Type B pancreatic cell (in vitro differentiated cells): ENCODE results near the gene RASL10A. TPM values are rescaled to one million over a fixed set of nuclear protein-coding genes. Genes with fewer than 3 reads are reported as not detected.

Experiments
- DNase-seq: peaks from one replicate; pipeline ENCODE4 v3.0.0; 2021; ENCODE audit warnings: mixed read lengths; ENCODE audit not compliant: unreplicated experiment; ENCODE audit errors: extremely low spot score
- H3K27ac Mint-ChIP-seq: 2 replicates; pipeline ENCODE4 v1.8.0; 2021; ENCODE audit warnings: mild to moderate bottlenecking, mixed read lengths
- H3K27me3 Mint-ChIP-seq: 2 replicates; pipeline ENCODE4 v1.8.0; 2021; ENCODE audit warnings: mixed read lengths
- H3K36me3 Mint-ChIP-seq: 2 replicates; pipeline ENCODE4 v1.8.0; 2021; ENCODE audit warnings: mixed read lengths
- H3K4me1 Mint-ChIP-seq: one replicate; pipeline ENCODE4 v1.8.0; 2021; ENCODE audit warnings: mixed read lengths; ENCODE audit not compliant: unreplicated experiment
- H3K4me3 Mint-ChIP-seq: 2 replicates; pipeline ENCODE4 v1.8.0; 2021; ENCODE audit warnings: mild to moderate bottlenecking, mixed read lengths
- H3K9me3 Mint-ChIP-seq: 2 replicates; pipeline ENCODE4 v1.8.0; 2021; ENCODE audit warnings: mixed read lengths
- CTCF ChIP-seq: fragments of 200-600 bp; sonication (generic); conservative IDR thresholded peaks from 2 replicates; pipeline ENCODE4 v1.5.0; 2021; ENCODE audit warnings: antibody characterized with exemption, mild to moderate bottlenecking
- total RNA-seq: library from RNA; stranded (reverse); gene quantifications from 2 replicates; pipeline ENCODE4 v1.2.1, GENCODE V29; 2021; ENCODE audit warnings: low replicate concordance

RASL10A gene
- total RNA-seq, 1 donor from 2014 or later: 1.5 TPM

GRCh38 chr22:29312218-29313125, 3.0 kb downstream of the RASL10A start:
- H3K9me3 Mint-ChIP-seq: no peaks in the 10 kb centered on the region
- H3K4me1 Mint-ChIP-seq: peaks cover 12% of the 10 kb centered on the region
- no peak for TF ChIP-seq CTCF
- H3K4me3 Mint-ChIP-seq: peak overlapping the region; percentile 25
- no peak for DNase-seq
- no peaks in the 10 kb centered on the region for H3K36me3 Mint-ChIP-seq
- no peak overlapping the region for H3K27ac Mint-ChIP-seq
- H3K27me3 Mint-ChIP-seq: peaks cover 41% of the 10 kb centered on the region

- H3K4me1 Mint-ChIP-seq: peaks cover 11% of the 10 kb centered on the region
- peak; percentile 68 for DNase-seq
- peaks cover 33% of the 10 kb centered on the region for H3K27me3 Mint-ChIP-seq
- no peaks in the 10 kb centered on the region for H3K36me3 Mint-ChIP-seq
- no peaks in the 10 kb centered on the region for H3K9me3 Mint-ChIP-seq
- no peak overlapping the region for H3K4me3 Mint-ChIP-seq
- no peak for TF ChIP-seq CTCF
- H3K27ac Mint-ChIP-seq: no peak overlapping the region
Measured at GRCh38 chr22:29311464-29312217, 3.9 kb downstream of the RASL10A start.

- Mint-ChIP-seq H3K27ac (no peak overlapping the region), H3K9me3 (no peaks in the 10 kb centered on the region), H3K36me3 (no peaks in the 10 kb centered on the region), H3K4me1 (peaks cover 8% of the 10 kb centered on the region), H3K27me3 (peaks cover 26% of the 10 kb centered on the region), H3K4me3 (peak overlapping the region; percentile 58)
- peak; percentile 80 for DNase-seq
- TF ChIP-seq CTCF: no peak
Measured at GRCh38 chr22:29310863-29311339, 4.6 kb downstream of the RASL10A start.

GRCh38 chr22:29310065-29310862, 5.2 kb downstream of the RASL10A start:
- Mint-ChIP-seq H3K27me3 (peaks cover 25% of the 10 kb centered on the region), H3K27ac (no peak overlapping the region), H3K4me3 (no peak overlapping the region), H3K9me3 (no peaks in the 10 kb centered on the region), H3K4me1 (peaks cover 8% of the 10 kb centered on the region), H3K36me3 (no peaks in the 10 kb centered on the region)
- DNase-seq: peak; percentile 76
- TF ChIP-seq CTCF: no peak

- Mint-ChIP-seq H3K9me3 (no peaks in the 10 kb centered on the region), H3K27me3 (peaks cover 21% of the 10 kb centered on the region), H3K4me3 (peak overlapping the region; percentile 47), H3K36me3 (no peaks in the 10 kb centered on the region), H3K4me1 (peaks cover 7% of the 10 kb centered on the region), H3K27ac (peak overlapping the region; percentile 39)
- peak; percentile 69 for DNase-seq
- no peak for TF ChIP-seq CTCF
Measured at GRCh38 chr22:29309332-29310064, 6.0 kb downstream of the RASL10A start.
